ENCODE data around the gene DNAJB6. TPM values are rescaled to one million over a fixed set of nuclear protein-coding genes. Genes with fewer than 3 reads are reported as not detected.
A peak's percentile ranks its signal among the peaks of the same experiment; 100 is the strongest.

Gene DNAJB6
- total and polyA plus RNA-seq, 7 donors: 71.5 to 145 (median 120) TPM

GRCh38 chr7:157436763-157437480 is 100.1 kb downstream of the DNAJB6 start:
- Histone ChIP-seq H3K27me3 (no peaks in the 10 kb centered on the region), H3K4me3 (no peak overlapping the region), H3K36me3 (no peaks in the 10 kb centered on the region), H3K4me1 (peaks cover 0 to 10% (median 7%) of the 10 kb centered on the region in 4 donors), H3K9me3 (no peaks in the 10 kb centered on the region), H3K27ac (no peak overlapping the region)
- intact Hi-C loops (cut with DNase I): no loop called here
- WGBS, 2 donors: 62 to 71% methylated on average over 13 of the region's 13 CpGs
- TF ChIP-seq POLR2A (IDR thresholded peaks at IDR 0.05) (no peak), EP300 (IDR thresholded peaks at IDR 0.05) (no peak), CTCF (IDR thresholded peaks at IDR 0.05) (no peak), POLR2AphosphoS5 (IDR thresholded peaks at IDR 0.05) (no peak)
- peak; percentile 22 for DNase-seq

DNA sequence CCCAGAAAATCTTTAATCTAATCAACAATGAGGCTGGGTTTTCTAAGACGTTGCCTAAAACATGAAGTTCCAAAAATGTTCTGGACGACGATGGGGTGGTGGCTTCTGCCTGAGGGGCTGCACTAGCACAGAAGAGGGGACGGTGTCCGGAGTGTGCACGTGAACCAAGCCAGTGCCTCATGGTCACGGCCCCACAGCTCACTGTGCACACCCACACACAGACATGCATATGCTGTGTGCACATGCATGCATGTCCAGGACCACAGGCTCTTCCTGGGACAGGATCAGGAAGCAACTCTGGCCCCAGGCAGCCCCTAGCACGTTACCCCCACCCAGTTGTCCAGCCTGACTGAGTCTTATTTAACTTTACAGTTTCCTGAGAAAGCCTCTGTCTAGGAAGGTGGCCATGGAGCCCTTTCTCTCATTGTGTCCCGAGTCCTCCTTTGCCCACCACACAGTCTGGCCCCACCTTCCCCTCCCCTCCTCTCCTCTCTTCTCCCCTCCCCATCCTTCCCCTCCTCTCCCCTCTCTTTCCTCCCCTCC is 100.8 kb downstream of the DNAJB6 start:
- Histone ChIP-seq H3K27ac (no peak overlapping the region), H3K36me3 (no peaks in the 10 kb centered on the region), H3K4me3 (no peak overlapping the region), H3K9me3 (no peaks in the 10 kb centered on the region), H3K4me1 (peaks cover 0 to 5% (median 3%) of the 10 kb centered on the region in 4 donors), H3K27me3 (no peaks in the 10 kb centered on the region)
- TF ChIP-seq POLR2A (IDR thresholded peaks at IDR 0.05): no peak
- TF ChIP-seq EP300 (IDR thresholded peaks at IDR 0.05): no peak
- no peak for TF ChIP-seq CTCF (IDR thresholded peaks at IDR 0.05)
- TF ChIP-seq POLR2AphosphoS5 (IDR thresholded peaks at IDR 0.05): no peak
- DNase-seq: peak; percentile 54
- intact Hi-C loops (cut with DNase I): no loop called here
- 56 to 66% methylated on average over 9 of the region's 9 CpGs for WGBS, 2 donors

DNA sequence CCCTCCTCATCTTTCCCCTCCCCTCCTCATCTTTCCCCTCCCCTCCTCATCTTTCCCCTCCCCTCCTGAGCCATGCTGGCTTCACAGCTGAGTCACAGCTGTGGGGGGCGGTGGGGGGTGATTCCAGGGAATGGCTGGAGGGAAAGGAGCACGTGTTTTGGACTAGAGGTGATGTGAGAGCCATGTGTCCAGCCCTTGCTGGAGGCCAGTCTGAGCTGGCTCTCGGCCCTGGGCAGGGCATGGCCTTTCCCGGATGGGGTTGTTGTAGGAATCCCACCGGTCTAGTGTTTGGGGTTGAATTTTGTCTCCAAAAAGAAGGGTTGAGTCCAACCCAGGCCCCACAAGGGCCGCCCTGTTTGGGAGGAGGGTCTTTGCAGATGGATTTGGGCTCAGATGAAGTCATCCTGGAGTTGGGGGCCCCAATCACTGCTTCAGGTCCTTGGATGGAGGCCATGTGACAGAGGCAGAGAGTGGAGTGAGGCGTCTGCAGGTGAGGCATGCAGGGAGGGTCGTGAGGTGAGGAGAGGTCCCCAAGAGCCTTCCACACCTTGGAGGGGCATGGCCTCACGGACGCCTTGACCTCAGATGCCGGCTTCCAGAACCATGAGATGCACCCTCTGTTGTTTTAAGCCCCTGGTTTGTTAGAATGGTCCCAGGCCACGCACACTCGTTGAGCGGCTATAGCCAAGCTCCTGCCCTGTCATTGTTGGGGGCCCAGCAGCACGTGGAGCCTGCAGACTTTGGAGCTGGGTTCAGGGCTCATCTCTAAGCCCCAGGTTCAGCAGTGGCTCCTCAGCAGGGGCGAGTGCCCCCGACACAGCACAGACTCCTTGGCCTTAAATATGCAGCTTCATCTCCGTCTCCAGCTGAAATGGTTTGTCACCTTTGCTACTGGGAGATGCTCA is 101.6 kb downstream of the DNAJB6 start:
- 78 to 85% methylated on average over 18 of the region's 18 CpGs for WGBS, 2 donors

GRCh38 chr7:157439149-157439548 is 102.3 kb downstream of the DNAJB6 start:
- intact Hi-C loops (cut with DNase I): no loop called here
- WGBS, 2 donors: 95% methylated on average over 6 of the region's 6 CpGs
- Histone ChIP-seq H3K4me1 (no peaks in the 10 kb centered on the region), H3K36me3 (no peaks in the 10 kb centered on the region), H3K27ac (no peak overlapping the region), H3K4me3 (no peak overlapping the region), H3K27me3 (no peaks in the 10 kb centered on the region), H3K9me3 (no peaks in the 10 kb centered on the region)
- DNase-seq: peak; percentile 24
- TF ChIP-seq POLR2AphosphoS5 (IDR thresholded peaks at IDR 0.05): no peak
- TF ChIP-seq CTCF (IDR thresholded peaks at IDR 0.05): no peak
- TF ChIP-seq POLR2A (IDR thresholded peaks at IDR 0.05): no peak
- no peak for TF ChIP-seq EP300 (IDR thresholded peaks at IDR 0.05)

More for the DNA sequence above, 101.6 kb downstream of the DNAJB6 start:
- no peaks in the 10 kb centered on the region for H3K27me3 ChIP-seq
- no peak for TF ChIP-seq POLR2AphosphoS5 (IDR thresholded peaks at IDR 0.05)
- H3K36me3 ChIP-seq: no peaks in the 10 kb centered on the region
- H3K27ac ChIP-seq: no peak overlapping the region
- peak; percentile 43 for DNase-seq
- intact Hi-C loops (cut with DNase I): no loop called here
- H3K4me1 ChIP-seq: no peaks in the 10 kb centered on the region
- no peak overlapping the region for H3K4me3 ChIP-seq
- H3K9me3 ChIP-seq: no peaks in the 10 kb centered on the region

DNA sequence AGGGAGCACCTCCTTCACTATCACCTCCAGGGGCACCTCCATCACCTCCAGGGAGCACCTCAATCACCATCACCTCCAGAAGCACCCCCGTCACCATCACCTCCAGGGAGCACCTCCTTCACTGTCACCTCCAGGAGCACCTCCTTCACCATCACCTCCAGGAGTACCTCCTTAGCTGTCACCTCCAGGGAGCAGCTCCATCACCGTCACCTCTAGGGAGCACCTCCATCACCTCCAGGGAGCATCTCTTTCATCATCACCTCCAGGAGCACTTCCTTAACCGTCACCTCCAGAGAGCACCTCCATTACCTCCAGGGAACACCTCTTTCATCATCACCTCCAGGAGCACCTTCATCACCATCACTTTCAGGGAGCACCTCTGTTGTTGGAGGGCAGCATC is 103.0 kb downstream of the DNAJB6 start:
- Histone ChIP-seq H3K27me3 (no peaks in the 10 kb centered on the region), H3K4me1 (no peaks in the 10 kb centered on the region), H3K4me3 (no peak overlapping the region), H3K36me3 (no peaks in the 10 kb centered on the region), H3K9me3 (no peaks in the 10 kb centered on the region), H3K27ac (no peak overlapping the region)
- DNase-seq: peak; percentile 33
- intact Hi-C loops (cut with DNase I): no loop called here
- 60 to 62% methylated on average over 3 of the region's 3 CpGs for WGBS, 2 donors
- no peak for TF ChIP-seq CTCF (IDR thresholded peaks at IDR 0.05)
